GM23248 (cell line): ENCODE measurements around the gene MED19. TPM values are rescaled to one million over a fixed set of nuclear protein-coding genes. Genes with fewer than 3 reads are reported as not detected.
"Not testable (repeated sequence)": the region's sequence is repeated elsewhere in the genome, so short reads cannot be mapped to it uniquely, and the experiment has no call there.

Experiments
- DNase-seq: peaks from one replicate; pipeline ENCODE4 v3.0.0-alpha.2; 2015
- H2AFZ ChIP-seq: fragments of 200-600 bp; sonication (generic); 2 replicates; pipeline ENCODE4 v1.6.1; 2016; ENCODE audit warnings: antibody characterized with exemption
- H3F3A ChIP-seq: fragments of 200-600 bp; sonication (generic); 2 replicates; pipeline ENCODE4 v1.6.1; 2016; ENCODE audit warnings: mild to moderate bottlenecking, antibody characterized with exemption, mixed run types; ENCODE audit not compliant: insufficient read depth
- H3K27ac ChIP-seq: fragments of 200-600 bp; sonication (generic); 2 replicates; pipeline ENCODE4 v1.5.1; 2016; ENCODE audit warnings: mild to moderate bottlenecking
- H3K27me3 ChIP-seq: fragments of 200-600 bp; sonication (generic); replicated peaks from 2 replicates; pipeline ENCODE4 v1.6.1; 2016; ENCODE audit warnings: mild to moderate bottlenecking; ENCODE audit not compliant: insufficient read depth
- H3K36me3 ChIP-seq: fragments of 200-600 bp; sonication (generic); 2 replicates; pipeline ENCODE4 v1.6.1; 2016; ENCODE audit warnings: low read depth, mild to moderate bottlenecking
- H3K4me1 ChIP-seq: fragments of 200-600 bp; sonication (generic); 2 replicates; pipeline ENCODE4 v1.6.1; 2016; ENCODE audit warnings: mild to moderate bottlenecking; ENCODE audit not compliant: insufficient read depth
- H3K4me2 ChIP-seq: fragments of 200-600 bp; sonication (generic); one replicate; pipeline ENCODE4 v1.6.1; 2016; ENCODE audit warnings: mild to moderate bottlenecking; ENCODE audit not compliant: unreplicated experiment
- H3K4me3 ChIP-seq: fragments of 200-600 bp; sonication (generic); 2 replicates; pipeline ENCODE4 v1.5.1; 2016; ENCODE audit warnings: mild to moderate bottlenecking
- H3K79me2 ChIP-seq: fragments of 200-600 bp; sonication (generic); 2 replicates; pipeline ENCODE4 v1.6.1; 2016; ENCODE audit warnings: mild to moderate bottlenecking; ENCODE audit not compliant: insufficient read depth
- H3K9ac ChIP-seq: fragments of 200-600 bp; sonication (generic); 2 replicates; pipeline ENCODE4 v1.6.1; 2016; ENCODE audit warnings: mild to moderate bottlenecking
- H3K9me2 ChIP-seq: fragments of 200-600 bp; sonication (generic); 2 replicates; pipeline ENCODE4 v1.6.1; 2016; ENCODE audit warnings: mixed run types, mild to moderate bottlenecking, moderate library complexity; ENCODE audit not compliant: insufficient read depth
- H3K9me3 ChIP-seq: fragments of 200-600 bp; sonication (generic); one replicate; pipeline ENCODE4 v1.6.1; 2017; ENCODE audit warnings: low read depth
- H4K20me1 ChIP-seq: fragments of 200-600 bp; sonication (generic); 2 replicates; pipeline ENCODE4 v1.6.0; 2016; ENCODE audit not compliant: insufficient read depth
- EZH2 ChIP-seq: fragments of 200-600 bp; sonication (generic); IDR thresholded peaks from 2 replicates; pipeline ENCODE4 v1.6.1; 2018; ENCODE audit warnings: antibody characterized with exemption, mild to moderate bottlenecking; ENCODE audit not compliant: insufficient read depth, poor library complexity, severe bottlenecking
- EZH2phosphoT487 ChIP-seq: fragments of 200-600 bp; sonication (generic); IDR thresholded peaks from 2 replicates; pipeline ENCODE4 v1.6.1; 2018; ENCODE audit warnings: antibody characterized with exemption, moderate library complexity, mild to moderate bottlenecking, low read depth; ENCODE audit not compliant: insufficient read depth
- WGBS, 2 experiments: methylation state at CpG; one replicate each; pipeline ENCODE4 v1.1.6; 2015 to 2017; ENCODE audit warnings: low lambda C conversion rate in 2 of 2, low coverage in 1 of 2; ENCODE audit errors: missing lambda C conversion rate in 2 of 2; 5-methylcytosine and 5-hydroxymethylcytosine counted together
- in situ Hi-C: fragments of 300-500 bp; cut with MboI; formaldehyde crosslinking; loops from 2 replicates; pipeline ENCODE4 v1.15.0; 2020
- polyA plus RNA-seq: library from polyadenylated mRNA; unstranded; fragments of >200 nt; fragmentation: Nextera tagmentation; extraction: Ambion mirVana; gene quantifications from 2 replicates; pipeline ENCODE4 v1.2.1, GENCODE V29; 2016
- total RNA-seq: library from RNA; depleted of rRNA; stranded (reverse); fragments of >200 nt; shearing (Covaris generic); gene quantifications from 2 replicates; pipeline ENCODE4 v1.2.3, GENCODE V29; 2014

Gene MED19
- total and polyA plus RNA-seq, 2 experiments from 2014 or later: 33.4 to 39.6 TPM

GRCh38 chr11:57703341-57703740 lies 8.7 kb downstream of the MED19 start:
- H3K9ac ChIP-seq: no peak overlapping the region
- H3K36me3 ChIP-seq: peaks cover 51% of the 10 kb centered on the region
- in situ Hi-C loops: no loop called here
- H3K9me2 ChIP-seq: no peaks in the 10 kb centered on the region
- no peaks in the 10 kb centered on the region for H4K20me1 ChIP-seq
- no peaks in the 10 kb centered on the region for H3K4me1 ChIP-seq
- no peaks in the 10 kb centered on the region for H3K27me3 ChIP-seq
- no peak for DNase-seq
- H3F3A ChIP-seq: peaks cover 40% of the 10 kb centered on the region
- no peak overlapping the region for H3K4me3 ChIP-seq
- H3K9me3 ChIP-seq: no peaks in the 10 kb centered on the region
- no peak overlapping the region; the same call in 1 of the 2 replicates for H3K27ac ChIP-seq
- H2AFZ ChIP-seq: no peak overlapping the region
- H3K4me2 ChIP-seq: no peak overlapping the region
- H3K79me2 ChIP-seq: peaks cover 42% of the 10 kb centered on the region
- 95 to 98% methylated on average over 4 of the region's 4 CpGs for WGBS, 2 experiments
- TF ChIP-seq EZH2 (no peak), EZH2phosphoT487 (no peak)

DNA sequence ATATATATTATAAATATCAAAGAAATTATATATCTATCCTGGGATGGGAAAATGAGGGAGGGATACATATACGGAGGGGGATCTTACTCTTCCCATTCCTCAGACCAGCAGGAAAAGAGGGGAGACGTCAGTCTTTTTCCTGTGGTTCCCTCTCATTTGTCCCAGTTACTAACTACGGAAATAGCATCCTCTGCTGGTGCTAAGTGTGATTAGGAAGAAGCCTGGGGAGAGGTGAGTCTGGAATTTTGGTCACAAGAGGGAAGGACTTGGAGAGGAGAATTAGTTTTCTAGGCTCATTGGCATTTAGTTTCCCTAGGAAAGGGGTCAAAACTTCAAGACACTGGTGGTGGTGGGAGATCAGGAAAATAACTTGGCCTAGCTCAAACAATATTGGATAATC lies 11.6 kb downstream of the MED19 start:
- WGBS, 2 experiments: 57 to 67% methylated on average over 3 of the region's 3 CpGs
- no peak for TF ChIP-seq EZH2
- no peak for TF ChIP-seq EZH2phosphoT487
- Histone ChIP-seq H3K4me3 (no peak overlapping the region), H3K36me3 (peaks cover 66% of the 10 kb centered on the region), H3K79me2 (peaks cover 13% of the 10 kb centered on the region), H3F3A (peaks cover 36% of the 10 kb centered on the region), H3K9me2 (no peaks in the 10 kb centered on the region), H3K9ac (no peak overlapping the region; the same call in 1 of the 2 replicates), H3K9me3 (no peaks in the 10 kb centered on the region), H3K4me2 (no peak overlapping the region), H2AFZ (no peak overlapping the region), H3K27ac (no peak overlapping the region), H4K20me1 (no peaks in the 10 kb centered on the region), H3K4me1 (no peaks in the 10 kb centered on the region), H3K27me3 (no peaks in the 10 kb centered on the region)
- no peak for DNase-seq
- in situ Hi-C loops: no loop called here

DNA sequence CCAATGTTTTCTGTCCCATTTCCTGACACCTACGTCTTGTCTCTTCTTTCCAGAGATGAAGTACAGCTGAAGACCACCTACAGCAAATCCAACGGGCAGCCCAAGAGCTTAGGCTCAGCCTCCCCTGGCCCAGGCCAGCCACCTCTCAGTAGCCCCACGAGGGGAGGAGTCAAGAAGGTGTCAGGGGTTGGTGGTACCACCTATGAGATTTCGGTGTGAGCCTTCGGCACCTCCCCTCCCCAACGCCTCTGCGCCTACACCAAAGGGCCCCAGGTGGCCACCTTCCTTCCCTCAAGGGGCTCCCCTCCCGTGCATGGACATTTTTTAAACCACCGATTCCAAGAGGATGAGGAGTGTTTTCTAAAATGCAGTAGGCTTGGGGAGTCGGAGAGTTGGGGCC lies 12.2 kb downstream of the MED19 start:
- Histone ChIP-seq H4K20me1 (no peaks in the 10 kb centered on the region), H3K27me3 (no peaks in the 10 kb centered on the region), H3F3A (peaks cover 33% of the 10 kb centered on the region), H2AFZ (no peak overlapping the region), H3K4me2 (no peak overlapping the region), H3K36me3 (peaks cover 66% of the 10 kb centered on the region), H3K27ac (no peak overlapping the region), H3K4me3 (no peak overlapping the region), H3K79me2 (peaks cover 7% of the 10 kb centered on the region), H3K9ac (no peak overlapping the region), H3K9me2 (no peaks in the 10 kb centered on the region), H3K9me3 (no peaks in the 10 kb centered on the region), H3K4me1 (no peaks in the 10 kb centered on the region)
- DNase-seq: no peak
- TF ChIP-seq EZH2 (no peak), EZH2phosphoT487 (no peak)
- in situ Hi-C loops: no loop called here
- 76 to 78% methylated on average over 10 of the region's 10 CpGs for WGBS, 2 experiments

- no peak overlapping the region for H3K4me2 ChIP-seq
- H3K9ac ChIP-seq: no peak overlapping the region
- H3K79me2 ChIP-seq: peaks cover 4% of the 10 kb centered on the region; the same call in 1 of the 2 replicates
- H3K27ac ChIP-seq: no peak overlapping the region
- H3K4me3 ChIP-seq: no peak overlapping the region
- H3K4me1 ChIP-seq: no peaks in the 10 kb centered on the region
- H3K9me2 ChIP-seq: no peaks in the 10 kb centered on the region
- no peak for TF ChIP-seq EZH2phosphoT487
- TF ChIP-seq EZH2: no peak
- H4K20me1 ChIP-seq: no peaks in the 10 kb centered on the region
- no peak overlapping the region for H2AFZ ChIP-seq
- in situ Hi-C loops: no loop called here
- peaks cover 71% of the 10 kb centered on the region for H3K36me3 ChIP-seq
- WGBS, 2 experiments: 82 to 89% methylated on average over 13 to 18 of the region's 18 CpGs
- no peak for DNase-seq
- H3F3A ChIP-seq: peaks cover 25% of the 10 kb centered on the region
- no peaks in the 10 kb centered on the region for H3K9me3 ChIP-seq
- H3K27me3 ChIP-seq: no peaks in the 10 kb centered on the region
These were observed 13.1 kb downstream of the MED19 start for GRCh38 chr11:57698843-57699365.

DNA sequence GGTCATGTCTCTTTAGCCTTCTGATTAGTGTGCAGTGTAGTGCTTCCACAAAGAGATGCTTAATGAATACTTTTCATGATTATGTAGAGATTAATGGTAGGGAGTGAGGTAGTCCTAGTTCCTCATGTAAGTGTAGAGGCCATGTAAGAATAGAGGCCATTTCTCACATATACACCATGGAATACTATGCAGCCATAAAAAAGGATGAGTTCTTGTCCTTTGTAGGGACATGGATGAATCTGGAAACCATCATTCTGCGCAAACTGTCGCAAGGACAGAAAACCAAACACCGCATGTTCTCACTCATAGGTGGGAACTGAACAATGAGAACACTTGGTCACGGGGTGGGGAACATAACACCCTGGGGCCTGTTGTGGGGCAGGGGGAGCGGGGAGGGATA lies 21.5 kb downstream of the MED19 start:
- H3K4me3 ChIP-seq, DNase-seq, H3F3A ChIP-seq, H3K9me3 ChIP-seq, H3K9ac ChIP-seq, H2AFZ ChIP-seq, H3K27me3 ChIP-seq, H3K4me1 ChIP-seq, in situ Hi-C loops, H3K4me2 ChIP-seq, H3K9me2 ChIP-seq, H4K20me1 ChIP-seq, H3K27ac ChIP-seq: not testable (repeated sequence)
- WGBS, 2 experiments: 99% methylated on average over 4 to 5 of the region's 5 CpGs
- H3K36me3 ChIP-seq: peaks cover 80% of the 10 kb centered on the region
- H3K79me2 ChIP-seq: peaks cover 58% of the 10 kb centered on the region
